T-cell (primary cell): ENCODE results near the gene KMO. TPM values are rescaled to one million over a fixed set of nuclear protein-coding genes. Genes with fewer than 3 reads are reported as not detected.

Experiments
- ATAC-seq, 4 experiments: fragments of 200-7000 bp in 3 of 4; fragments of 150-1000 bp in 1 of 4; cut with Tn5 transposase; replicated peaks in 1 of 4; 1 replicate in 3 of 4; 2 replicates in 1 of 4; pipeline ENCODE4 v1.10.0; 2021; ENCODE audit warnings: moderate library complexity in 3 of 4, mild to moderate bottlenecking in 2 of 4, moderate number of reproducible peaks in 1 of 4
- CTCF ChIA-PET, 2 donors: fragments of 300-600 bp; sonication (Branson Sonifier 250); formaldehyde crosslinking; loops; one replicate each; lab custom pipeline; 2022; ENCODE audit warnings: antibody characterized with exemption in 2 of 2; lab: Charles Lee
- POLR2A ChIA-PET, 2 donors: fragments of 300-600 bp; sonication (Branson Sonifier 250); formaldehyde crosslinking; loops; one replicate each; lab custom pipeline; 2022; ENCODE audit warnings: antibody characterized with exemption in 2 of 2; lab: Charles Lee
- DNase-seq, 35 experiments: peaks; one replicate each; pipeline versions ENCODE4 v3.0.0 to v3.0.0-alpha.2; 2013 to 2023
- H3K27ac ChIP-seq: one replicate; pipeline ENCODE4 v1.5.1; 2013; ENCODE audit warnings: low read length
- H3K27me3 ChIP-seq, 2 experiments: replicated peaks in 1 of 2; 1 replicate in 1 of 2; 2 replicates in 1 of 2; pipeline versions ENCODE4 v1.6.1 to v1.7.0; 2013; ENCODE audit warnings: low read length in 1 of 2, mixed read lengths in 1 of 2; ENCODE audit not compliant: control insufficient read depth in 2 of 2, insufficient read depth in 2 of 2; ENCODE audit errors: extremely low read depth in 1 of 2
- H3K36me3 ChIP-seq, 2 donors: 1 replicate in 1 of 2; 2 replicates in 1 of 2; pipeline versions ENCODE4 v1.6.1 to v1.7.0; 2013; ENCODE audit warnings: low read length in 1 of 2; ENCODE audit not compliant: control insufficient read depth in 2 of 2, insufficient read depth in 1 of 2; ENCODE audit errors: extremely low read depth in 1 of 2
- H3K4me1 ChIP-seq, 2 experiments: 1 replicate in 1 of 2; 2 replicates in 1 of 2; pipeline versions ENCODE4 v1.6.1 to v1.7.0; 2013; ENCODE audit warnings: low read length in 2 of 2, mixed read lengths in 1 of 2; ENCODE audit not compliant: insufficient read depth in 2 of 2, control insufficient read depth in 1 of 2; ENCODE audit errors: extremely low read depth in 1 of 2
- H3K4me3 ChIP-seq, 2 donors: 1 replicate in 1 of 2; 2 replicates in 1 of 2; pipeline versions ENCODE4 v1.5.1 to v1.7.0; 2013; ENCODE audit warnings: mild to moderate bottlenecking in 2 of 2, low read length in 1 of 2, moderate library complexity in 1 of 2; ENCODE audit not compliant: control insufficient read depth in 1 of 2; ENCODE audit errors: extremely low read depth in 1 of 2
- H3K9me3 ChIP-seq: 2 replicates; pipeline ENCODE4 v1.7.0; 2013
- H3K27ac Mint-ChIP-seq, 2 donors: one replicate each; pipeline ENCODE4 v1.8.0; 2020 to 2021; ENCODE audit warnings: mild to moderate bottlenecking in 2 of 2, mixed read lengths in 2 of 2
- H3K27me3 Mint-ChIP-seq, 2 donors: one replicate each; pipeline ENCODE4 v1.8.0; 2021 to 2022; ENCODE audit warnings: mixed read lengths in 2 of 2
- H3K36me3 Mint-ChIP-seq: one replicate; pipeline ENCODE4 v1.8.0; 2021; ENCODE audit warnings: mixed read lengths
- H3K4me1 Mint-ChIP-seq, 3 donors: one replicate each; pipeline ENCODE4 v1.8.0; 2020 to 2022; ENCODE audit warnings: mixed read lengths in 3 of 3, mild to moderate bottlenecking in 1 of 3
- H3K4me3 Mint-ChIP-seq, 3 donors: one replicate each; pipeline ENCODE4 v1.8.0; 2020 to 2022; ENCODE audit warnings: mild to moderate bottlenecking in 3 of 3, mixed read lengths in 3 of 3, moderate library complexity in 3 of 3
- H3K9me3 Mint-ChIP-seq, 3 donors: one replicate each; pipeline ENCODE4 v1.8.0; 2020 to 2022; ENCODE audit warnings: mixed read lengths in 3 of 3
- WGBS: methylation state at CpG from one replicate; pipeline ENCODE4 v1.1.5; 2013; ENCODE audit warnings: missing lambda C conversion rate; ENCODE audit not compliant: insufficient coverage; 5-methylcytosine and 5-hydroxymethylcytosine counted together
- total RNA-seq, 35 experiments: library from RNA in 6 of 35; stranded (reverse) in 6 of 35; fragments of 120-200 nt in 1 of 35; gene quantifications; one replicate each; pipeline versions ENCODE4 v1.2.1 to v1.2.4 and lab custom pipeline; 2013 to 2026

KMO gene
- total RNA-seq, 5 donors from 2014 or later (not counting 1 experiment from before 2014, with no cell fraction given) = 0.32 to 2.0 (median 0.89) TPM

- Mint-ChIP-seq H3K9me3 (peaks cover 0 to 23% (median 20%) of the 10 kb centered on the region in 3 donors), H3K36me3 (peaks cover 15% of the 10 kb centered on the region), H3K27me3 (peaks cover 25 to 27% of the 10 kb centered on the region in 2 donors), H3K27ac (no peak overlapping the region), H3K4me1 (no peaks in the 10 kb centered on the region), H3K4me3 (no peak overlapping the region)
- no peak for ATAC-seq
- Histone ChIP-seq H3K9me3 (no peaks in the 10 kb centered on the region), H3K4me1 (no peaks in the 10 kb centered on the region), H3K4me3 (no peak overlapping the region), H3K27ac (no peak overlapping the region), H3K27me3 (peaks cover 0 to 5% of the 10 kb centered on the region in 2 experiments), H3K36me3 (no peaks in the 10 kb centered on the region)
- POLR2A ChIA-PET = no interaction called here
- DNase-seq = no peak
- CTCF ChIA-PET = no interaction called here
Measured at GRCh38 chr1:241574154-241574553, 42.0 kb downstream of the KMO start.

GRCh38 chr1:241579434-241579833 is 47.3 kb downstream of the KMO start:
- DNase-seq (no peak), ATAC-seq (no peak)
- WGBS = 76% methylated on average over 2 of the region's 4 CpGs
- H3K4me1 Mint-ChIP-seq = no peaks in the 10 kb centered on the region
- Histone ChIP-seq H3K4me3 (no peak overlapping the region), H3K27ac (no peak overlapping the region), H3K36me3 (no peaks in the 10 kb centered on the region), H3K27me3 (peaks cover 0 to 13% of the 10 kb centered on the region in 2 experiments), H3K4me1 (no peaks in the 10 kb centered on the region), H3K9me3 (no peaks in the 10 kb centered on the region)
- H3K36me3 Mint-ChIP-seq = peaks cover 15% of the 10 kb centered on the region
- POLR2A ChIA-PET = no interaction called here
- no peak overlapping the region for H3K4me3 Mint-ChIP-seq
- peaks cover 18 to 35% of the 10 kb centered on the region in 2 donors for H3K27me3 Mint-ChIP-seq
- CTCF ChIA-PET = interaction anchor here in 1 of 2 donors (0.6 kb wide), 1 partner anchor 266 kb away, joined by 4 read pairs; no protein-coding TSS in a partner anchor
- peaks cover 5 to 23% (median 20%) of the 10 kb centered on the region in 3 donors for H3K9me3 Mint-ChIP-seq
- H3K27ac Mint-ChIP-seq = no peak overlapping the region

- DNase-seq (no peak), ATAC-seq (no peak)
- H3K27me3 ChIP-seq = peaks cover 0 to 9% of the 10 kb centered on the region in 2 experiments
- CTCF ChIA-PET = no interaction called here
- WGBS = 100% methylated on average over 1 of the region's 1 CpG
- H3K9me3 ChIP-seq = no peaks in the 10 kb centered on the region
- POLR2A ChIA-PET = no interaction called here
- peaks cover 9 to 21% of the 10 kb centered on the region in 2 donors for H3K27me3 Mint-ChIP-seq
- no peaks in the 10 kb centered on the region for H3K4me1 ChIP-seq
- peaks cover 5% of the 10 kb centered on the region for H3K36me3 Mint-ChIP-seq
- H3K36me3 ChIP-seq = no peaks in the 10 kb centered on the region
- no peaks in the 10 kb centered on the region for H3K4me1 Mint-ChIP-seq
- no peak overlapping the region for H3K27ac Mint-ChIP-seq
- H3K4me3 Mint-ChIP-seq = no peak overlapping the region
- peaks cover 0 to 5% (median 0%) of the 10 kb centered on the region in 3 donors for H3K9me3 Mint-ChIP-seq
- no peak overlapping the region for H3K27ac ChIP-seq
- H3K4me3 ChIP-seq = no peak overlapping the region
Measured at GRCh38 chr1:241582921-241583321, 50.7 kb downstream of the KMO start.

- Mint-ChIP-seq H3K4me3 (no peak overlapping the region), H3K4me1 (no peaks in the 10 kb centered on the region), H3K36me3 (no peaks in the 10 kb centered on the region), H3K9me3 (peaks cover 0 to 5% (median 0%) of the 10 kb centered on the region in 3 donors), H3K27ac (no peak overlapping the region), H3K27me3 (peaks cover 0 to 5% of the 10 kb centered on the region in 2 donors)
- ChIA-PET POLR2A (no interaction called here), CTCF (interaction anchor here in 1 of 2 donors (1.4 kb wide), 1 partner anchor 24 kb away, joined by 3 read pairs; no protein-coding TSS in a partner anchor)
- Histone ChIP-seq H3K4me1 (no peaks in the 10 kb centered on the region), H3K27ac (no peak overlapping the region), H3K36me3 (no peaks in the 10 kb centered on the region), H3K27me3 (peaks cover 0 to 4% of the 10 kb centered on the region in 2 experiments), H3K9me3 (no peaks in the 10 kb centered on the region), H3K4me3 (no peak overlapping the region)
- no peak for ATAC-seq
- DNase-seq = no peak
- 83% methylated on average over 11 of the region's 14 CpGs for WGBS
Measured at GRCh38 chr1:241586905-241587512, 54.8 kb downstream of the KMO start.

GRCh38 chr1:241589521-241589920 is 57.3 kb downstream of the KMO start:
- no peaks in the 10 kb centered on the region for H3K4me1 ChIP-seq
- Mint-ChIP-seq H3K4me3 (no peak overlapping the region), H3K4me1 (no peaks in the 10 kb centered on the region), H3K9me3 (no peaks in the 10 kb centered on the region), H3K27me3 (no peaks in the 10 kb centered on the region), H3K27ac (no peak overlapping the region), H3K36me3 (peaks cover 6% of the 10 kb centered on the region)
- ATAC-seq (no peak), DNase-seq (no peak)
- H3K4me3 ChIP-seq = no peak overlapping the region
- H3K27ac ChIP-seq = no peak overlapping the region
- POLR2A ChIA-PET = no interaction called here
- 95% methylated on average over 7 of the region's 7 CpGs for WGBS
- no peaks in the 10 kb centered on the region for H3K9me3 ChIP-seq
- H3K36me3 ChIP-seq = peaks cover 0 to 3% of the 10 kb centered on the region in 2 donors
- CTCF ChIA-PET = interaction anchor here (0.6 kb wide), 2 partner anchors 261 to 409 kb away, joined by 3 to 7 read pairs; no protein-coding TSS in a partner anchor
- no peaks in the 10 kb centered on the region for H3K27me3 ChIP-seq

- Mint-ChIP-seq H3K4me1 (no peaks in the 10 kb centered on the region), H3K27me3 (no peaks in the 10 kb centered on the region), H3K4me3 (no peak overlapping the region), H3K36me3 (peaks cover 6% of the 10 kb centered on the region), H3K27ac (no peak overlapping the region), H3K9me3 (no peaks in the 10 kb centered on the region)
- Histone ChIP-seq H3K4me1 (no peaks in the 10 kb centered on the region), H3K9me3 (no peaks in the 10 kb centered on the region), H3K27me3 (no peaks in the 10 kb centered on the region), H3K36me3 (peaks cover 0 to 4% of the 10 kb centered on the region in 2 donors), H3K27ac (no peak overlapping the region), H3K4me3 (no peak overlapping the region)
- DNase-seq = no peak
- POLR2A ChIA-PET = interaction anchor here in 1 of 2 donors (0.7 kb wide), 1 partner anchor 160 kb away, joined by 5 read pairs; no protein-coding TSS in a partner anchor
- WGBS = 81% methylated on average over 2 of the region's 4 CpGs
- CTCF ChIA-PET = interaction anchor here in 1 of 2 donors (0.6 kb wide), 1 partner anchor 375 kb away, joined by 3 read pairs; no protein-coding TSS in a partner anchor
- no peak for ATAC-seq
Measured at GRCh38 chr1:241590719-241591118, 58.5 kb downstream of the KMO start.
